Measurements from ENCODE around the gene MYO1B. TPM values are rescaled to one million over a fixed set of nuclear protein-coding genes. Genes with fewer than 3 reads are reported as not detected.

The MYO1B gene
- total RNA-seq, 1 experiment from 2014 or later, result 43.2 TPM

DNA sequence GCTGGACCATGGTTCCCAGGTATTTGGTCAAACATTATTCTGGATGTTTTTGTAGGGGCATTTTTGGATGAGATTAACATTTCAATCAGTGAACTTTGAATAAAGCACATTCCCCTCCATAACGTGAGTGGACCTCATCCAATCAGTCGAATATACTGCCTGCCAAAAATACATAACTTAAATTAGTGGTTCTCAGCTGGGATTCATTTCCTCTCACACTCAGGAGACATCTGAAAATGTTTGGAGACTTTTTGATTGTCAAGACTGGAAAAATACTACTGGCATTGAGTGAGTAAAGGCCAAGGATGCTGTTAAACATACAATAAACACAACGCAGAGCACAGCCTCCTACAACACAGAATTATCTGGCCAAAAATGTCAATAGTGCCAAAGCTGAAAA, 198.2 kb downstream of the MYO1B start:
- Histone ChIP-seq H3K9me3 (ENCODE audit: control insufficient read depth, low read depth, low read length) (no peaks in the 10 kb centered on the region), H3T11ph (ENCODE audit: low read length) (no peak overlapping the region), H4K5ac (ENCODE audit: insufficient read length, low read depth, low read length) (no peak overlapping the region), H2BK20ac (ENCODE audit: low read depth, low read length, poor library complexity, severe bottlenecking) (no peak overlapping the region), H3K56ac (ENCODE audit: insufficient read length, low read depth, low read length) (no peak overlapping the region), H4K8ac (replicated peaks; ENCODE audit: insufficient read length, low read depth, low read length) (no peak overlapping the region), H3K14ac (ENCODE audit: insufficient read depth, low read length) (no peak overlapping the region), H3K4ac (ENCODE audit: low read depth, low read length) (no peak overlapping the region), H2AFZ (ENCODE audit: low read length) (no peak overlapping the region), H2BK5ac (ENCODE audit: insufficient read length, low read length) (no peak overlapping the region), H2BK12ac (ENCODE audit: insufficient read length, low read depth, low read length) (no peak overlapping the region), H2BK120ac (ENCODE audit: low read depth, low read length, poor library complexity, severe bottlenecking) (no peak overlapping the region), H3K27me3 (ENCODE audit: insufficient read depth, low read length) (no peaks in the 10 kb centered on the region), H3K27ac (ENCODE audit: insufficient read length, low read depth, low read length) (no peak overlapping the region), H3K23me2 (ENCODE audit: insufficient read length, low read depth, low read length, poor library complexity, severe bottlenecking) (no peaks in the 10 kb centered on the region), H3K79me2 (ENCODE audit: insufficient read depth, low read length) (no peaks in the 10 kb centered on the region), H3K79me1 (ENCODE audit: insufficient read depth, low read depth, low read length, poor library complexity, severe bottlenecking) (no peaks in the 10 kb centered on the region), H3K9ac (ENCODE audit: extremely low read depth, insufficient read length, low read length) (no peak overlapping the region), H3K4me2 (ENCODE audit: insufficient read depth, insufficient read length, low read length) (no peak overlapping the region), H3K4me1 (ENCODE audit: insufficient read depth, low read length) (no peaks in the 10 kb centered on the region), H3K18ac (ENCODE audit: insufficient read length, low read depth, low read length) (no peak overlapping the region), H2AK5ac (ENCODE audit: insufficient read length, low read length) (no peak overlapping the region), H4K20me1 (ENCODE audit: control insufficient read depth, insufficient read depth, insufficient read length) (no peaks in the 10 kb centered on the region), H4K91ac (ENCODE audit: insufficient read length, low read depth, low read length) (no peak overlapping the region), H2BK15ac (ENCODE audit: low read depth, low read length) (no peak overlapping the region), H3K23ac (ENCODE audit: insufficient read length, low read depth, low read length) (no peak overlapping the region)
- H3K36me3 Mint-ChIP-seq (ENCODE audit: insufficient read depth in 1 of 3, low read depth in 3 of 3), result no peaks in the 10 kb centered on the region
- no peaks in the 10 kb centered on the region for H3K27me3 Mint-ChIP-seq (ENCODE audit: low read depth)
- WGBS (ENCODE audit: extremely low coverage, insufficient read length, low lambda C conversion rate), result no CpG with 5 or more reads among the region's 3 CpGs
- no peak for DNase-seq
- peaks cover 0 to 2% of the 10 kb centered on the region in 2 experiments; a peak in 1 of 5 replicates for H3K9me3 Mint-ChIP-seq
- TF ChIP-seq, protein P1, sequence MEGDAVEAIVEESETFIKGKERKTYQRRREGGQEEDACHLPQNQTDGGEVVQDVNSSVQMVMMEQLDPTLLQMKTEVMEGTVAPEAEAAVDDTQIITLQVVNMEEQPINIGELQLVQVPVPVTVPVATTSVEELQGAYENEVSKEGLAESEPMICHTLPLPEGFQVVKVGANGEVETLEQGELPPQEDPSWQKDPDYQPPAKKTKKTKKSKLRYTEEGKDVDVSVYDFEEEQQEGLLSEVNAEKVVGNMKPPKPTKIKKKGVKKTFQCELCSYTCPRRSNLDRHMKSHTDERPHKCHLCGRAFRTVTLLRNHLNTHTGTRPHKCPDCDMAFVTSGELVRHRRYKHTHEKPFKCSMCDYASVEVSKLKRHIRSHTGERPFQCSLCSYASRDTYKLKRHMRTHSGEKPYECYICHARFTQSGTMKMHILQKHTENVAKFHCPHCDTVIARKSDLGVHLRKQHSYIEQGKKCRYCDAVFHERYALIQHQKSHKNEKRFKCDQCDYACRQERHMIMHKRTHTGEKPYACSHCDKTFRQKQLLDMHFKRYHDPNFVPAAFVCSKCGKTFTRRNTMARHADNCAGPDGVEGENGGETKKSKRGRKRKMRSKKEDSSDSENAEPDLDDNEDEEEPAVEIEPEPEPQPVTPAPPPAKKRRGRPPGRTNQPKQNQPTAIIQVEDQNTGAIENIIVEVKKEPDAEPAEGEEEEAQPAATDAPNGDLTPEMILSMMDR (conservative IDR thresholded peaks at IDR 0.05), result no peak
- H3K4me1 Mint-ChIP-seq, result no peaks in the 10 kb centered on the region
- no peak overlapping the region for H3K27ac Mint-ChIP-seq
- no peak overlapping the region for H3K4me3 Mint-ChIP-seq

Measured in H9 (cell line).